ENCODE data around the gene ARHGEF10L.

The ARHGEF10L gene

GRCh38 chr1:17523321-17524041, 16.0 kb upstream of the ARHGEF10L start:
- DNase-seq (ENCODE audit: low read depth in 2 of 2) = no peak

GRCh38 chr1:17524645-17525044, 14.9 kb upstream of the ARHGEF10L start:
- no peak for DNase-seq (ENCODE audit: low read depth in 2 of 2)

- no peak for DNase-seq (ENCODE audit: low read depth in 2 of 2)
Observed at GRCh38 chr1:17525996-17526686, 13.4 kb upstream of the ARHGEF10L start.

- DNase-seq (ENCODE audit: low read depth in 2 of 2) = no peak
Observed at GRCh38 chr1:17527036-17527914, 12.2 kb upstream of the ARHGEF10L start.

GRCh38 chr1:17529381-17529780, 10.1 kb upstream of the ARHGEF10L start:
- DNase-seq (ENCODE audit: low read depth in 2 of 2) = no peak

GRCh38 chr1:17531343-17531681, 8.2 kb upstream of the ARHGEF10L start:
- no peak for DNase-seq (ENCODE audit: low read depth in 2 of 2)

- DNase-seq (ENCODE audit: low read depth in 2 of 2) = no peak
Observed at GRCh38 chr1:17531682-17532487, 7.6 kb upstream of the ARHGEF10L start.

GRCh38 chr1:17533201-17533600, 6.3 kb upstream of the ARHGEF10L start:
- DNase-seq (ENCODE audit: low read depth in 2 of 2) = no peak

GRCh38 chr1:17535300-17535936, 4.1 kb upstream of the ARHGEF10L start:
- no peak for DNase-seq (ENCODE audit: low read depth in 2 of 2)

- no peak for DNase-seq (ENCODE audit: low read depth in 2 of 2)
Observed at GRCh38 chr1:17538010-17538409, 1.5 kb upstream of the ARHGEF10L start.

- DNase-seq (ENCODE audit: low read depth in 2 of 2) = no peak
Observed at GRCh38 chr1:17538428-17539117, 925 bp upstream of the ARHGEF10L start.

- DNase-seq (ENCODE audit: low read depth in 2 of 2) = no peak
Observed at GRCh38 chr1:17539118-17539476, 401 bp upstream of the ARHGEF10L start.

GRCh38 chr1:17540255-17541001, 930 bp downstream of the ARHGEF10L start:
- DNase-seq (ENCODE audit: low read depth in 2 of 2) = no peak

GRCh38 chr1:17542645-17543044, 3.1 kb downstream of the ARHGEF10L start:
- no peak for DNase-seq (ENCODE audit: low read depth in 2 of 2)

GRCh38 chr1:17544776-17545350, 5.4 kb downstream of the ARHGEF10L start:
- DNase-seq (ENCODE audit: low read depth in 2 of 2) = no peak

- no peak for DNase-seq (ENCODE audit: low read depth in 2 of 2)
Observed at GRCh38 chr1:17545356-17545755, 5.9 kb downstream of the ARHGEF10L start.

GRCh38 chr1:17546946-17547670, 7.6 kb downstream of the ARHGEF10L start:
- DNase-seq (ENCODE audit: low read depth in 2 of 2) = no peak

GRCh38 chr1:17549384-17549783, 9.9 kb downstream of the ARHGEF10L start:
- DNase-seq (ENCODE audit: low read depth in 2 of 2) = no peak
